HFFc6 (cell line): Measurements from ENCODE around the gene JAM2. TPM values are rescaled to one million over a fixed set of nuclear protein-coding genes. Genes with fewer than 3 reads are reported as not detected.

Experiments used
- DNase-seq: peaks from one replicate; pipeline ENCODE4 v3.0.0-alpha.2; 2018
- H3K27ac Mint-ChIP-seq: 2 replicates; pipeline ENCODE4 v1.8.0; 2020; ENCODE audit warnings: mild to moderate bottlenecking, mixed read lengths
- H3K27me3 Mint-ChIP-seq: 2 replicates; pipeline ENCODE4 v1.8.0; 2021; ENCODE audit warnings: mild to moderate bottlenecking, moderate library complexity, mixed read lengths; ENCODE audit not compliant: insufficient read depth
- H3K36me3 Mint-ChIP-seq: 2 replicates; pipeline ENCODE4 v1.8.0; 2021; ENCODE audit warnings: low read depth, mixed read lengths
- H3K4me1 Mint-ChIP-seq: 2 replicates; pipeline ENCODE4 v1.8.0; 2020; ENCODE audit warnings: low read depth, mixed read lengths
- H3K4me3 Mint-ChIP-seq: 2 replicates; pipeline ENCODE4 v1.8.0; 2020; ENCODE audit warnings: mild to moderate bottlenecking, moderate library complexity, mixed read lengths
- H3K9me3 Mint-ChIP-seq: 2 replicates; pipeline ENCODE4 v1.8.0; 2020; ENCODE audit warnings: mild to moderate bottlenecking, mixed read lengths
- long read RNA-seq: library from polyadenylated mRNA; unstranded; transcript quantifications from one replicate; pipeline ENCODE4 v2.0.0, GENCODE V29; 2019
- total RNA-seq, 6 experiments: library from RNA; stranded (reverse); fragmentation: NEBNext Ultra II Directional; extraction: Animal tissue kit (Norgen Biotek cat#: 25700); gene quantifications; 2 replicates in 1 of 6; 3 replicates in 5 of 6; pipeline ENCODE4 v1.2.3, GENCODE V29; 2021
- TF ChIP-seq, protein P1 (sequence below): fragments of 200-600 bp; sonication (generic); IDR thresholded peaks from 2 replicates; pipeline ENCODE4 v1.5.0; 2021; ENCODE audit warnings: antibody characterized with exemption, mild to moderate bottlenecking

Gene JAM2, protein sequence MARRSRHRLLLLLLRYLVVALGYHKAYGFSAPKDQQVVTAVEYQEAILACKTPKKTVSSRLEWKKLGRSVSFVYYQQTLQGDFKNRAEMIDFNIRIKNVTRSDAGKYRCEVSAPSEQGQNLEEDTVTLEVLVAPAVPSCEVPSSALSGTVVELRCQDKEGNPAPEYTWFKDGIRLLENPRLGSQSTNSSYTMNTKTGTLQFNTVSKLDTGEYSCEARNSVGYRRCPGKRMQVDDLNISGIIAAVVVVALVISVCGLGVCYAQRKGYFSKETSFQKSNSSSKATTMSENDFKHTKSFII
- total RNA-seq = under 1 TPM in 5 of 6 experiments, not detected in 1; 0.19 to 0.48 (median 0.31) TPM
- long read RNA-seq = 0 reads

DNA sequence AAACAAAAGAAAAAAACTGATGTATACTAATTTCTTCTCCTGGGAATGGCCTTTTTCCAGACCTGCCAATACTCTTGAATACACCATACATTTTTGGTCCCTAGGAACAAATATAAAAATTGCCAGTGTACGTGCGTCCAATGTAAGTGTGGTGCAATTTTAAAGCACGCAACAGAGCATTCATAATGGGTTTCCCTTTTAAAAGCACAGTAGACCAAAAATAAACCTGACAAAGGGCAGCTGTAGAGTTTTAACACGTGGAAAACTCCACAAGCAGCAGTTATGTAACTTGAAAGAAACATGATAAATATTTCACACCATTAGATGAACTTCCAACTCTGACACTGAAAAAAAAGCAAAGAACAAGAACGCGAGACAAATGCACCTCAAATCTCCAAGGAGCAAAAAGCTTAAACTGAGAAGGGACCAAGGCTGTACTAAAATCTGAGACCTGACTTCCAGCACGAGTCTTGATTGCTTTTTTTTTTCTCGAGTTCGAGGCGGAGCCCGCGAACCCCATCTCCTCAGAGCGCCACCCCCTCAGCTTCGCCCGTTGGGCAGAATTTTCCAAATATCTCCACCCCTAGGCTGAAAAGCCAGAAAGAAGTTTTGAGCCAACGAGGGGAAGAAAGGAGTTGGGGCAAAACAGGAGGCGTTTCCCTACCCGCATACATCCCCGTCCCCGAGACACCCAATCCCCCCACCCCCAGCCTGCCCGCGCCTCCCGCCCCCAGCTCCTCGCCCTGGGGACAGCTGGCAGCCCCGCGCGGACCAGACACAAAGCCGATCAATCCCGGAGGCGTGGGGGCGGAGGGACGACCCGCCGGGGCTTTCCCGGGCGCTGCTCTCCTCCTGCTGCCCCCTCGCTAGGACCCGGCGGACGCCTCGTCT lies at the start of gene JAM2:
JAM2 (plus strand) TSS at position 599 of the 891 bp plus-strand sequence. CDS start 564 bp downstream, outside the sequence.
- Mint-ChIP-seq H3K27ac (no peak within 1 kb of the TSS), H3K4me1 (peaks cover 29% of the 10 kb centered on the region), H3K27me3 (peaks cover 26% of the 10 kb centered on the region), H3K36me3 (no peaks in the 10 kb centered on the region), H3K4me3 (peak within 1 kb of the TSS; percentile 80), H3K9me3 (no peaks in the 10 kb centered on the region)
- TF ChIP-seq, protein P1, sequence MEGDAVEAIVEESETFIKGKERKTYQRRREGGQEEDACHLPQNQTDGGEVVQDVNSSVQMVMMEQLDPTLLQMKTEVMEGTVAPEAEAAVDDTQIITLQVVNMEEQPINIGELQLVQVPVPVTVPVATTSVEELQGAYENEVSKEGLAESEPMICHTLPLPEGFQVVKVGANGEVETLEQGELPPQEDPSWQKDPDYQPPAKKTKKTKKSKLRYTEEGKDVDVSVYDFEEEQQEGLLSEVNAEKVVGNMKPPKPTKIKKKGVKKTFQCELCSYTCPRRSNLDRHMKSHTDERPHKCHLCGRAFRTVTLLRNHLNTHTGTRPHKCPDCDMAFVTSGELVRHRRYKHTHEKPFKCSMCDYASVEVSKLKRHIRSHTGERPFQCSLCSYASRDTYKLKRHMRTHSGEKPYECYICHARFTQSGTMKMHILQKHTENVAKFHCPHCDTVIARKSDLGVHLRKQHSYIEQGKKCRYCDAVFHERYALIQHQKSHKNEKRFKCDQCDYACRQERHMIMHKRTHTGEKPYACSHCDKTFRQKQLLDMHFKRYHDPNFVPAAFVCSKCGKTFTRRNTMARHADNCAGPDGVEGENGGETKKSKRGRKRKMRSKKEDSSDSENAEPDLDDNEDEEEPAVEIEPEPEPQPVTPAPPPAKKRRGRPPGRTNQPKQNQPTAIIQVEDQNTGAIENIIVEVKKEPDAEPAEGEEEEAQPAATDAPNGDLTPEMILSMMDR = no peak
- no peak for DNase-seq

DNA sequence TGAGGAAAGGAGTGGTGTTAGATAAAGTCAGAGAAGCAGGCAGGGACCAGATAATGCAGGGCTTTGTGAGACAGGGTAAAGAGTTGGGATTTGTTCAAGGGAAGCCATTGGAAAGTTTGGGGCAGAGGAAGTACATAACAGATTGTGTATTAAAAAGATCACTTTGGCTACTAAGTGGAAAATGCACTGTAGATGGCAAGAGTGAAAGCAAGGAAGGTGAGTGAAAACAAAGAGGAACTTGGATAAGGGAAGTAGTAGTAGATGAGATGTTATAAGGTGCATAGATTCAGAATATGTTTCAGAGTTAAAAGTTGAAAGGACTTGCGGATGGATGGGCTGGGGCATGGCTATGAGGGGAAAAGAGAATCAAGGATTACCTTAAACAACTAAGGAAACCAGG lies 49.2 kb upstream of the JAM2 start:
- H3K36me3 Mint-ChIP-seq = peaks cover 55% of the 10 kb centered on the region
- no peak overlapping the region for H3K27ac Mint-ChIP-seq
- no peak for DNase-seq
- H3K4me1 Mint-ChIP-seq = no peaks in the 10 kb centered on the region
- no peaks in the 10 kb centered on the region for H3K27me3 Mint-ChIP-seq
- TF ChIP-seq, protein P1 = no peak
- no peak overlapping the region for H3K4me3 Mint-ChIP-seq
- no peaks in the 10 kb centered on the region for H3K9me3 Mint-ChIP-seq

DNA sequence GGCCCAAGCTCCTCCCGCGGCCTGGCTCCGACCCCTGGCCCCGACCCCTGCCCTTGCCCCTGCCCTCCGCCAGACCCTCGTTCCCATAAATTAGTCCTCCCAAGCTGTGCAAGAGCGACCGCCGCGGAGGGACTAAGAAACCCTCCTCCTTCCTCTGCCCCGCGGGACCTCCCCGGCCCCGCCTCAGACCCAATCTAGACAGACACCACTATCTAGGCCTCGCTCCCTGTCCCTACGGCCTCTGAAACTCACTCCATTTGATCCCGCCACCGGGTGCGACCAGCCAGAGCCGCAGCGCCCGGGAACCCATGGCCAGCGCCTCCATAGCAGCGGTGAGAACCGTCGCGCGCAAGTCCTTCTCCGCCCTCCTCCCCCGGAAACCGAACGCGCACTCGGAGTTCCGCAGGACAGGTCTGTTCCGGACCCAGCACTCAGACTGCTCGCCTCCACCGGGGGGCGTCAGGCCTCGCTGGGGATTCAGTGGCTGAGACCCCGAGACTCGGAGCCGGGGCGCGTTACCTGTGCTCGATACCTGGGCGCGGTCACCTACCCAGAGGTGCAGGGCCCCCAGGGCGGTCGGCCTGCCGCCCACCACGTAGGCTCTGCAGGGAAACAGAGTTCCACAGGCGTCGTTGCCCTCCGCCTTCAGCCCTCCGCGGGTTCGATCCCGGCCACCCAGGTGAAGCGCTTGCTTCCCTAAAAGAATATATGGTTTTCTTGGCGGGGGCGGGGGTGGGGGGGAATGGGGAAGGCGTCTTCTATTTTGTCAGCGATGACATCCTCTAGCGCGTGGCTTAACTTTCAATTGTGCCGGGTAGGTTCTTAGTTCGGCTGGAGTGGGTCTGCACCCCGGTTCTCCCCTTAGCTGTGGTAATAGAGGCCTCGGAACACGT lies 31.7 kb upstream of the JAM2 start, which contains the start of gene MRPL39:
MRPL39 (minus strand) TSS at position 331 of the 893 bp plus-strand sequence; CDS start at position 325, 6 bp downstream.
- Mint-ChIP-seq H3K4me3 (peak within 1 kb of the TSS; percentile 95), H3K4me1 (peaks cover 32% of the 10 kb centered on the region), H3K27me3 (peaks cover 3% of the 10 kb centered on the region), H3K9me3 (no peaks in the 10 kb centered on the region), H3K36me3 (peaks cover 9% of the 10 kb centered on the region; the same call in 1 of the 2 replicates), H3K27ac (peak within 1 kb of the TSS; percentile 91)
- peak; percentile 84 for DNase-seq
- TF ChIP-seq, protein P1 = peak; percentile 75

DNA sequence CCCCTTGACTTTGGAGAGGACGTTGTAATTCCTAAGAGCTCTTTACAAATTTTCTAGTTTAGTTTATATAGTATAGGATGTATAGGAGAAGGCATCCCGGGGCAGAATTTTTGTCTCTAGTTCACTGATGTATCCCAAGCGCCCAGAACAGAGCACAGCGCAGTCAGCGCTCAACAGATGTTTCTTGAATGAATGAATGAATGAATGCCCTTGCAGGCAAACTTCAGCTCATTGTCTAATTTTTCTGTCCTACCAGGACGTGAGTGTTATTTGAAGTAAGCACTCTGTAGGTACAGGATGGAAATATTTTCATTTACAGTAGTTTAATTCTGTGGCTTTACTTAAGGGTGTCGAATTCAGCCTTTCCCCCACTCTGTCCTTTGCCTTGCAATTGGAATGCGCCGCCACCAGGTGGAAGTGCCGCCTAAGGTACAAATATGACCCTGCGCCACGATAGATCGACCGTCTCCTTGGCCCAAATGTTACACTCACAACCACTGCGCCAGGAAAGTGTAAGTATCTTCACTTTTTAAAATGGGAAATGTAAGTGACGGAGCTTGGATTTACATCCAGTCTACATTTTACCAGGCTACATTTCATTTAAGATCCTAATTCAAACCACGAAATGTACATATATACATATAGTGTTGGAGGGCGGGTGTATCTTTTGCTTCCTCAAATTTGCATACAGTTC lies 30.9 kb upstream of the JAM2 start:
- DNase-seq = peak; percentile 74
- Mint-ChIP-seq H3K36me3 (peaks cover 9% of the 10 kb centered on the region; the same call in 1 of the 2 replicates), H3K27me3 (peaks cover 3% of the 10 kb centered on the region), H3K4me3 (peak overlapping the region; percentile 95), H3K9me3 (no peaks in the 10 kb centered on the region), H3K4me1 (peaks cover 32% of the 10 kb centered on the region), H3K27ac (no peak overlapping the region)
- TF ChIP-seq, protein P1 = peak; percentile 92
